HG03139 (cell line): Measurements from ENCODE around the gene EFR3B.
A peak's percentile ranks its signal among the peaks of the same experiment; 100 is the strongest.
"Not testable (repeated sequence)": the region's sequence is repeated elsewhere in the genome, so short reads cannot be mapped to it uniquely, and the experiment has no call there.

ENCODE experiments used
- ATAC-seq: cut with Tn5 transposase; IDR thresholded peaks from one replicate; pipeline ENCODE4 v1.9.1; 2021; ENCODE audit not compliant: unreplicated experiment

Gene EFR3B

GRCh38 chr2:25041928-25042320 lies at the start of gene EFR3B:
EFR3B (plus strand) TSS chr2:25042076; CDS start chr2:25042313, 237 bp downstream.
- ATAC-seq = peak; percentile 84

DNA sequence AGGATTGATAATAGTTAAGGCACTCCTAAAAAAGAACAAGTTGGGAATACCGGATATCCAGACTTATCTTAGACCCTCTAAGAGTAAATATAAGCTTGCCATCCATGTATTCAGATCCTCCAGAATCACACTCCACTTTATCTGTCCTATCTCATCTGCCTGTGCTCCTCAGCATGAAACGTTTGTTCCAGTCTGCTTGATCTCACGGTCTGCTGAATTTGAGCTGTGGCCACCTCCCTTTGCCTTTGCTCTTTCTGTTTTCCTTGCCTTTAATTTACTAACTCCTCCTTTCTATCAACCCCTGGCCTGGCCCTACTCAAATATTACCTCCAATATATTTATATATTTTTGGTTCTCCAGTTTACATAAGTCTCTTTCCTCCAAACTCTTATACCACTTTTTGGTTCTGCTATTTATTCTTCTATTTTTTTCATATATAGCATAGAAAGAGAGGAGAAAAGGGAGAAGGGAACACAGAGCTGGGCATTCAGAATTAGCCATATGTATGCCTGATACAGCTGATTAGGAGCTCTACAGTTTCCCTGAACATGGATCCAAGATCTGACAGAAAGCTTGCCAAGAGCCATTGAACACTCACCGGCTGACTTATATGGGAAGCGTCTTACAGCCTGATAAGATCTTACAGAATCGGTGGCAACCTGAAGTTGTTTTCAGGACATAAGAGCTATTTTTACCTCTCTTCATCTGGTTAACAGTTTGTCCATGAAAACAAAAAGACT lies 48.3 kb upstream of the EFR3B start:
- ATAC-seq = no peak

DNA sequence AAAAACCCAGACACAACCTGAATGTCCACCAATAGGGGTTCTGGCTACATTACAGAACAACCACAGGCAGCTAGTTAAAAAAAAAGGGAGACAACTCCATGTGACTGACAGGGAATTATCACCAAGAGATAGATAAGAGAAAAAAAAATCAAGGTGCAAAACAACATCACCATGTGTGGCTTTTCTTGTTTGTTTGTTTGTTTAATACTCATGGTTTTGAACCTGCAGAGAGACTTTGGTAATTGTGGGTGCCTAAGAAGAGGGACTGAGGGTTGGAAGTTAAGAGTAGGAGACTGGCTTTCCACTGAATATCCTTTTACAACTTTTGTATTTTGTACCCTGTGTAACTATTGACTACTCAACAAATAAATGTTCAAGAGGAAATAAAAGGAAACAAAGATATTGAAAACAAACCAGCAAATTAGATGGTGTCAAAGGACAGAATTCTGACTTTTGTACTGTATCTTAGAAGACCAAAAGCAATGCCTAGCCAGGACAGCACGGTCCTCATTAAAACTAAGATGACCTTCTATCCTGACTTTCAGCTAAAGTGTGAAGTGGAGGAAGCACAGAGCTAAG lies 47.6 kb upstream of the EFR3B start:
- no peak for ATAC-seq

GRCh38 chr2:24999097-24999496 lies 42.8 kb upstream of the EFR3B start:
- not testable (repeated sequence) for ATAC-seq

- ATAC-seq = no peak
Observed at GRCh38 chr2:25000036-25000435, 41.8 kb upstream of the EFR3B start.

DNA sequence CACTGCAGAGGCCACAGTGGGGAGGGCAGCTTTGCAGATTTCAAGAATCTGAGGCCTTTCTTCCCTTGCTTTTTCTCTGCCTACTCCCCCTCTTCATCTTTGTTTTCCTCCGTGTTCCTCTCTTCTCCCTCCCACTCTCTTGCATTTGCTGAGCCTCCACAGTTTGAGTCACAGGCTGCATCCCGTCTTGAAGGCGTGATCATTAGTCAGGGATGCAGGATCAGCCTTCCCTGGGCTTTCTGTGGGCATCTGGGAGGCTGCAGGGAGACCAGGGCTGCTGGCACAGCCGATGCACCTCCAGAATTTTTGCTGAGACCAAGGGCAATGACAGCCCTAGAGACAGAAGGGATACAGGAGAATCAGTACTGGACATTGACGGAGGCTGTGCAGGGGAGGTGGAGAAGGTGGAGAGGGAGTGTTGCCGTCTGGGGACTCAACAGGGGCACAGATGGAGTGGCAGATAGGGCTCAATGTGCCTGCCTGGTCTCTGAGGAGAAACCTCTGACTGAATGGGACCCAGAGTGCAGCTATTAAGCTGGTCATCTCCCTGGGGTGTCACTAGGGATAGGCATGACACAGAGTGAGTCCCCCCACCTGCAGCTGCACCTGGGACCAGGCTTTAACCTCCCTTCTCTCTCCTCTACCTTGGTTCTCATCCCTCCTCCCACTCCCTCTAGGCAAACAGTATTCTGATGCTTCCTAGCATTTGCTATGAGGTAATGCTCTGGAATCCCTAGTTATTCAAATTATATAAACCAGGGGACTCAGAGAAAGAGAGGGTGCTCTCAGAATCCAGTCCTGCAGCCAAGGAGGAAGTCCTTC lies 41.2 kb upstream of the EFR3B start:
- ATAC-seq = no peak

GRCh38 chr2:25001325-25001637 lies 40.6 kb upstream of the EFR3B start:
- ATAC-seq = no peak

GRCh38 chr2:25002066-25002465 lies 39.8 kb upstream of the EFR3B start:
- no peak for ATAC-seq

DNA sequence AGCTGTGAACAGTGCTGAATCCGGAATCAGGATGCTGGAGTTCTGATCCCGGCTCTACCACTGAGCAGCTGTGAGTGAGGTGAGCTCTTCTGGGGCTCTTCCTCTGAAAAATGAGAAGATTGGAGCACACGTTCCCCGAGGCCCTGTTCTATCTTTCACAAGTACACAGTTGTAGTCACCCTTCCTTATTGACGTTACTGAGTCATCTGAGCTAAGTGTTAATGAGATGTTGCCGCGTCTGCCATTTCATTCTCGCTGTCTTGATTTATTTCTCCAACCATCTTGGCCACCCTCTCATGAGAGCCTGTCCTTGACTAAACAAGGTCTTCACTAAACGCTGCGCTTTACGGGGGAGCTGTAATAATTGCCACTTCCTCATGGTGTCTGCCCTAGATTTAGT lies 31.9 kb upstream of the EFR3B start:
- no peak for ATAC-seq

DNA sequence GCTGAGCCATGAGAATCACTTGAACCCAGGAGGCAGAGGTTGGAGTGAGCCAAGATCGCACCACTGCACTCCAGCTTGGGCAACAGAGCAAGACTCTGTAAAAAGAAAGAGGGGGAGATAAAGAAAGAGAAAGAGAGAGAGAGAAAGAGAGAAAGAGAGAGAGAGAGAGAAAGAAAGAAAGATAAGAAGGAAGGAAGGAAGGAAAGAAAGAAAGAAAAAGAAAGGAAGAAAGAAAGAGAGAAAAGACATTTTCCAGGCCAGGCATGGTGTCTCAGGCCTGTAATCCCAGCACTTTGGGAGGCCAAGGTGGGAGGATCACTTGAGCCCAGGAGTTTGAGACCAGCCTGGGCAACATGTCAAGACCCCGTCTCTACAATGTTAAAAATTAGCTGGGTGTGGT lies 30.5 kb upstream of the EFR3B start:
- not testable (repeated sequence) for ATAC-seq

- no peak for ATAC-seq
Observed at GRCh38 chr2:25014631-25015030, 27.2 kb upstream of the EFR3B start.

DNA sequence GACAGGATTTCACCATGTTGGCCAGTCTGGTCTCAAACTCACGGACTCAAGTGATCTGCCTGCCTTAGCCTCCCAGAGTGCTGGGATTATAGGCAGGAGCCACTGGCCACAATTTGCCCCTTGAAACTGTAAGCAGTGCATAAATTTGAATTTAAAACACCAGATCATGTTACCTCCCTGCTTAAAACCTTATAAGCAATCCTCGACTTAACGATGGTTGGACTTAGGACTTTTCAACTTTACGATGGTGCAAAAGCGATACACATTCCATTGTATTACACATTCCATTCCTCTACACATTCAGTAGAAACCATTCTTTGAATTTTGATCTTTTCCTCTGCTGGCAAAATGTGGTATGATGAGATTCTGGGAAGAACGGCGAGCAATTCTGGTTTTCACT lies 23.2 kb upstream of the EFR3B start:
- ATAC-seq = no peak

DNA sequence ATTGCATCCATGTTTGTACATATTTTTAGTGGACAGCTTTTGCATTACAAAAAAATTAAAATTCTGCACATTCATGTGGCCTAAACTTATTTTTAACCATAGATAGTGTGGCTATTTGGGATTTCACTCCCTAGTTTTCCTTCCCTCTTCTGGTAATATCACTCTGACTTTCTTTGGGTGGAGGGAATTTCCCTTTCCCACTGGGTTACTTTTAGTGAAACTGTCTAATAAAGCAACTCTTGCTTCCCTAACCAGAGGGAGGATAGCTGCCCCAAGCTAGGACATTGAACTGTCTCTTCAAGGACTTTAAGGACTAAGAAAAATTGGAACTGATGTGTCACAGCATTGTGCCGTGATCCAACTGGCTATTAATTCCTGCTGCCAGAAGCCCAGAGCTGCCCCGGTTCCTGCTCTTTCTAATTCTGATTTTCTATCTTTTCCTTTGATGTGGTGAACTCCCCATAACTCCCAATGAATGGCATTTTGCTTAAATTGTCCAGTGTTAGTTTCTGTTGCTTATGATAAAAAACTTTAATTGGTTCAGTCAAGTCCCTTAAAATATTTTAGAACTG lies 20.0 kb upstream of the EFR3B start:
- no peak for ATAC-seq

GRCh38 chr2:25023333-25023732 lies 18.5 kb upstream of the EFR3B start:
- no peak for ATAC-seq

GRCh38 chr2:25025229-25026007 lies 16.5 kb upstream of the EFR3B start:
- no peak for ATAC-seq

- ATAC-seq = no peak
Observed at GRCh38 chr2:25026008-25026530, 15.8 kb upstream of the EFR3B start.

GRCh38 chr2:25029183-25029554 lies 12.7 kb upstream of the EFR3B start:
- no peak for ATAC-seq

DNA sequence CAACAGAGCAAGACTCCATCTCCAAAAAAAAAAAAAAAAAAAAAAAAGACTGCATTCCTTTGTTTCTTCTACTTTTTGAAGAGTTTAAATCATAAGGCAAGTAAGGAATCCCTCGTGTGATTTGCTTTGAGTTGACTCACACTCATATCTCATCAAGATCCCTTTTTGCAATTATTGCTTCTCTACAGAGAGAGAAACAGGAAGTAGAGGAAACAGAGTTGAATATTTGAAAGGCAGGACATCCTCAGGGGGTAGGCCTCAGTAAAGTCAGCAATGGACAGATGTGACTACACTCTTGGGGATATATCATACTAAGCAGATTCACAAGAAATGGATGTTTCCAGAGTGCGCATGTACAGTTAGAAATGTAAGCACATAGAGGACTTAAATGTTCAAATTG lies 11.2 kb upstream of the EFR3B start:
- no peak for ATAC-seq

DNA sequence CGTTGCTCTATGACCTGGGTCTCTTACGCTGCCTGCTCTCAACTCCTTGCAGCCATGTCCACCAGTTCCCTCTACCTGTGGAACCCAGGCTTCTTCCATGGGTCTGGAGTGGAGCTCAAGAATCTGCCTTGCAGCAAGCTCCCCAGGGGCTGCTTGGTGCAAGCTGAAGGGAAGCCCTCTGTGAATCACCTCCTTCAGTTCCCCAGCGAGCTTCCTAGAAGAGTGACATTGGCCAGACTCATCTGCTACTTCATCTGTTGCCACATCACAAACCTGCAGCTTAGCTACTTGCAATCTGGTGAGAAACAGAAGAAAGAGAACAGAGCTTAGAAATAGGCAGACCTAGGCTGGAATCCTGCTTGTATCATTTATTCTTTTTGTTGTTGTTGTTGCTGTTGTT lies 9.8 kb upstream of the EFR3B start:
- no peak for ATAC-seq

GRCh38 chr2:25032901-25033300 lies 9.0 kb upstream of the EFR3B start:
- ATAC-seq = no peak

GRCh38 chr2:25034081-25034480 lies 7.8 kb upstream of the EFR3B start:
- ATAC-seq = no peak
